IPS-18a (cell line): ENCODE measurements around the gene C16orf92.
A peak's percentile ranks its signal among the peaks of the same experiment; 100 is the strongest.

Source experiments
- H3K27ac ChIP-seq: one replicate; pipeline ENCODE4 v1.5.1; 2013; ENCODE audit warnings: low read length
- H3K27me3 ChIP-seq: one replicate; pipeline ENCODE4 v1.6.1; 2013; ENCODE audit warnings: mild to moderate bottlenecking, low read length; ENCODE audit not compliant: control insufficient read depth, insufficient read depth
- H3K36me3 ChIP-seq: one replicate; pipeline ENCODE4 v1.6.1; 2013; ENCODE audit warnings: low read depth, low read length; ENCODE audit not compliant: control insufficient read depth
- H3K4me1 ChIP-seq: one replicate; pipeline ENCODE4 v1.6.1; 2013; ENCODE audit warnings: low read depth, low read length; ENCODE audit not compliant: control insufficient read depth
- H3K4me3 ChIP-seq: one replicate; pipeline ENCODE4 v1.5.1; 2013; ENCODE audit warnings: low read length
- H3K9ac ChIP-seq: one replicate; pipeline ENCODE4 v1.6.1; 2013; ENCODE audit warnings: mild to moderate bottlenecking, low read length, moderate library complexity
- H3K9me3 ChIP-seq: one replicate; pipeline ENCODE4 v1.6.1; 2013; ENCODE audit warnings: low read depth, low read length; ENCODE audit not compliant: control insufficient read depth

The C16orf92 gene

DNA sequence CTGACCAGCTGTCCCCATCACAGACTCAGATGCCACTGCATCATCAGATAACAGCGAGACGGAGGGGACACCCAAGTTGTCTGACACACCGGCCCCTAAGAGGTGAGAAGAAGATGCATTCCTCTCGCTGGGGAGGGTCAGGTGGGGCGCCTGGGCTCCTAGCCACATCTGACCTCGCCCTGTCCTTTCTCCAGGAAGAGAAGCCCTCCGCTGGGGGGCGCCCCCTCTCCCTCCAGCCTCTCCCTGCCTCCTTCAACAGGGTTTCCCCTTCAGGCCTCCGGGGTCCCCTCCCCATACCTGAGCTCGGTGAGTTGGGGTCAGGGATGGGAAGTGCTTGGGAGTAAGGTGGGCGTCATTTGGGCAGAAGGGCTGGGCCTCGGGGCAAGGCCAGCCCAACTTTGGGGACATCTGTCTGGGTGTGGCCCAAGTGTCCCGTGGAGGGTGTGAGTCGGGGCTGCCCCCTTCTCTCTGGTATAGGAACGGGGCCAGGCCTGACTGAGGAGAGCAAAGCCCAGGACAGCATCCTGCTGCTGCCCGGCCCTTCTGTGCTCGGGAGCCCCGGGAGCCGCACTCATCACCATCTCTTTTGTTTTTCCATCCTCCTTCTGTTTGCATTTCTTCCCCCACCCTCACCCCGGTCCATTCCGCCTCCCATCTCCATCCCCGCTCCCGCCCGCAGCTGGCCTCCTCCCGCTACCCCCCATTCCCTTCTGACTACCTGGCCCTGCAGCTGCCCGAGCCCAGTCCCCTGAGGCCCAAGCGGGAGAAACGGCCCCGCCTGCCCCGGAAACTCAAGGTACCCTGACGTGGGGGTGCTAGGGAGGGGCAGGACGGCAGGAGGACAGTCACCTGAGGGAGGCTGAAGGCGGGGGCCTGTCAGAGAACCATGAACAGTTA is 22.0 kb upstream of the C16orf92 start:
- H3K27ac ChIP-seq, result no peak overlapping the region
- H3K4me1 ChIP-seq, result peaks cover 4% of the 10 kb centered on the region
- no peaks in the 10 kb centered on the region for H3K27me3 ChIP-seq
- H3K9ac ChIP-seq, result no peak overlapping the region
- H3K36me3 ChIP-seq, result peaks cover 5% of the 10 kb centered on the region
- no peaks in the 10 kb centered on the region for H3K9me3 ChIP-seq
- peak overlapping the region; percentile 8 for H3K4me3 ChIP-seq

DNA sequence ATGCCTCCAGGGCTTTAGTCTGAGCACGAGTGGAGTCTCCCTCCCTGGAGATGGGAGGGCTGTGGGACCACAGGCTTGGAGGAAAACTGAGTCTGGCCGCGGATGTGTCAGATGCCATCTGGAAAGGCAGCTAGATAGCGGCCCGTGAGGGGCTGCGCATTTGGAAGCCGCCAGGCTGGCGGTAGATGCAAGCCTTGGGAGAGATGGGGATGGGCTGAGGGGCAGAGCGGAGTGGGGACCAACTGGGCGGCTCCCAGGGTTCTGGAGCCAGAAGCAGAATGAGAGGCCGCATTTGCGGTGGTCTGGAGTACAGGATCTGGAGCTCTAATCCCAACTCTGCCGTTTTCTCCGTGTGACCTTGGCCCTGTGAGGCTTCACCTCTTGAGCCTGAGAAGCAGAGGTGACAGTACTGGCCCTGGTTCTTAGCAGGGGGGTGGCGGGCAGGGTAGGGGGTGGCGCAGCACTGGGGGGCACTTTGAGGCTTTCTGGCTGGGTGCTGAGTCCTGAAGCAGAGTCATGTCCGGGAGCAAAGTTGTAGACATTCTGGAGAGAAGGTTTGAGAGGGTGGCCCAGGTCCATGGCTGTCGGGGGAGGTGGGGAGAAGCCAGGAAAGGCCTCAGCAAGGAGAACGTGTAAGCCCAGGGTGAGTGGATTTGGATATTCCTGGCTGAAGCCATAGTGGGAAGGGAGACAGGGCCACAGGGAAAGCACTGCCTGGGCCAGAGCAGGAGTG is 20.2 kb upstream of the C16orf92 start:
- Histone ChIP-seq H3K36me3 (peaks cover 5% of the 10 kb centered on the region), H3K9me3 (no peaks in the 10 kb centered on the region), H3K9ac (no peak overlapping the region), H3K4me3 (no peak overlapping the region), H3K4me1 (peaks cover 4% of the 10 kb centered on the region), H3K27ac (no peak overlapping the region), H3K27me3 (no peaks in the 10 kb centered on the region)

DNA sequence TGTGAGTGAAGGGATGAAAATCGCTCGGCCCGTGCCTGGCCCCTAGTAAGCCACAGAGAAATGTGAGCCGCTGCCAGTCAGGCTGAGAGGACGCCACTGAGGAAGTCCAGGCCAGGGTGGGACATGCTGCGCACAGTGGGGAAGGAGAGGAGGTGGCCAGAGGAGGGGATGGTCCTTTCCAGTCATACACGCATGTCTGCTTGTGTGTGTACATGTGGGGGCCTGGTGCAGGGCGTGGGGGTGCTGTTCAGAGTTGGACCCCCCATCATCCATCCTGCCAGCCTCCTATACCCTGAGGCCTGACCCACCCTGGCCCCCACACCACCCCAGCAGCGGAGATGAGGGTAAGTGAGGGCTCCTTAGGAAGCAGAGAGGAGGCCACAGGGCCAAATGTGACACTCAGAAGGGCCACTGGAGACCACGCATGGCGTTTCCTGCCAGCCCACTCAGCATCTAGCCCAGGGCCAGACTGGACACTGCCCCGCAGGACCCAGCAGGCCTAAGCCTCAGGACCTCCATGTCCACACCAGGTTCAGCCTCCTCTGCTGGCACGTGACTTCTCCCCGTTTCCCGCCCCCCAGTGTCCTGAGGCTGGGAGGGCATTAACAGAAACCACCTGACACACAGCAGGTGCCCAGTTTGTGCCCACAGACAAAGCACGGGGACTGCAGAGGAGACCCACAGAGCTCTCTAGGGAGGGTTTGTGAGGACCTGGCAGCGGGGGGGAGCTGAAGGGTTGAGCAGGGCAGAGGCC is 19.2 kb upstream of the C16orf92 start:
- H3K4me3 ChIP-seq, result no peak overlapping the region
- H3K36me3 ChIP-seq, result no peaks in the 10 kb centered on the region
- H3K9me3 ChIP-seq, result no peaks in the 10 kb centered on the region
- H3K4me1 ChIP-seq, result peaks cover 4% of the 10 kb centered on the region
- H3K27ac ChIP-seq, result no peak overlapping the region
- H3K27me3 ChIP-seq, result no peaks in the 10 kb centered on the region
- no peak overlapping the region for H3K9ac ChIP-seq

DNA sequence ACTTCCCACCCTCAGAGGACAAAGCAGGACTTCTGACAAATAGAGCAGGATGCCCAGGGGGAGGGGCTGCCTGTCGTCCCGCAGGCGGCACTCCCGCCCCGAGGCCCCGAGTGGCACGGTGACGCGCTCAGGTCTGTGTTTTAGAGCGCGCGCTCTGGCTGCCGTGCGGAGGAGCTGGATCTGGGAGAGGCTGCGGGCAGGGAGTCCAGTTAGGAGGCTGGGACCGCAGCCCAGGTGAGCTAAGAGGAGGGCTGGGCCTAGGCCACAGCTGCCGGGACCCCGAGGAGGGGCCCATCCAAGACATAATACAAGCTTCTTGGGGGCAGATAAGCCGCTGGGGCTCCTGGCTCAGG is 18.6 kb upstream of the C16orf92 start:
- Histone ChIP-seq H3K4me1 (peaks cover 8% of the 10 kb centered on the region), H3K4me3 (no peak overlapping the region), H3K9me3 (no peaks in the 10 kb centered on the region), H3K9ac (no peak overlapping the region), H3K27me3 (peaks cover 2% of the 10 kb centered on the region), H3K36me3 (no peaks in the 10 kb centered on the region), H3K27ac (no peak overlapping the region)

DNA sequence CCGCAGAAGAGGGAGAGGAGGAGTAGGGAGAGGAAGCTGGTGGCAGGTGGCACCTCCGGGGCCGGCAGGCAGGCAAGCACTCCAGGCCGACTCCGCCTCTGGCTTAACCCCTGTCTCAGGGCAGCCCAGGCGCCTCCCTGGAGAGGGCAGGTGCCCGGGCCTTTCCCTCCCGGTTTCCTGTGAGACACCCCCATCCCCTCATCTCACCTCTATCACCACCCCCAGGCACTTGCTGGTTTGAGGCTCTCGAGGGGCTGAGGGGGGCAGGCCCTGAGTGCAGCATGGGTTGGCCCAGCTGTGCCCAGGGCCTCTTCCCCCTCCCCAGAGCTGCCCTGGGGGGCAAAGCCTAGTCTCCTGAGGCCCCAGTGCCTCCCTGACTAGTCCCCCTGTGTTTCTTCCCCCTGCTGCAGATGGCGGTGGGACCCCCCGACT is 18.2 kb upstream of the C16orf92 start:
- no peak overlapping the region for H3K4me3 ChIP-seq
- H3K9ac ChIP-seq, result no peak overlapping the region
- H3K27me3 ChIP-seq, result peaks cover 7% of the 10 kb centered on the region
- H3K27ac ChIP-seq, result no peak overlapping the region
- H3K9me3 ChIP-seq, result no peaks in the 10 kb centered on the region
- peaks cover 8% of the 10 kb centered on the region for H3K4me1 ChIP-seq
- no peaks in the 10 kb centered on the region for H3K36me3 ChIP-seq

DNA sequence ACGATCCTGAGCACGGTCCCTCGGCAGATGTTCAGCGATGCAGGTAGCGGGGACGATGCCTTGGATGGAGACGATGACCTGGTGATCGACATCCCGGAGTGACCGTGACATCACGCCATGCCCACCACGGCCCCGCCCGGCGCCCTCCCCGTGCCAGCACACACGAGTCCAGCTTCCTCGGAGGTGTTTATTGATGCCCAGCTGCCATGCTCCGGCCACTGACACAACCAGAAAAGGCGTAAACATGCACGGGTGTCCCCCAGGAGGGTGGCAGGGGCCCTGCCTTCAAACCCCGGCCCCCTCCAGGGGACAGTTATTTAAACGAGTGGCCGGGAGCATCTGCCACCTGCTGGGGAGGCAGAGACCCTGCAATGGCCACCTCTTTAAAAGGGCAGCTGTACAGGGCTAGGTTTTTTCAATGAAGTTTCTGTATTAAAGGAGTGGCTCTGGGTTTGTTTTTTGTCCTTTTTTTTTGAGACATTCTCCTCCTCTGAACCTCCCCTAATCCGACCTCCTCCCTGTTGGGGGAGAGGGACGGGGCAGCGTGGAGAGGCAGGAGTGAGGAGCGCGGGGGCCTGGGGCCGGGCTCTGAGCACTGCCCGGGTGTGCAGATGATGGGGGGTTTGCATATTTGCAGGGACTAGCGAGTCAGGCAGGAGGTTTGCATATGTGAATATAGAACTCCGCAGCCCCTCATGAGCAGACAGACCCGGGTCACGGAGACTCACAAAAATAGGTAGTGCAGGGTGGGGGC is 17.5 kb upstream of the C16orf92 start:
- H3K27me3 ChIP-seq, result peaks cover 13% of the 10 kb centered on the region
- H3K9me3 ChIP-seq, result no peaks in the 10 kb centered on the region
- no peak overlapping the region for H3K27ac ChIP-seq
- H3K4me1 ChIP-seq, result peaks cover 5% of the 10 kb centered on the region
- no peaks in the 10 kb centered on the region for H3K36me3 ChIP-seq
- H3K4me3 ChIP-seq, result no peak overlapping the region
- H3K9ac ChIP-seq, result no peak overlapping the region

DNA sequence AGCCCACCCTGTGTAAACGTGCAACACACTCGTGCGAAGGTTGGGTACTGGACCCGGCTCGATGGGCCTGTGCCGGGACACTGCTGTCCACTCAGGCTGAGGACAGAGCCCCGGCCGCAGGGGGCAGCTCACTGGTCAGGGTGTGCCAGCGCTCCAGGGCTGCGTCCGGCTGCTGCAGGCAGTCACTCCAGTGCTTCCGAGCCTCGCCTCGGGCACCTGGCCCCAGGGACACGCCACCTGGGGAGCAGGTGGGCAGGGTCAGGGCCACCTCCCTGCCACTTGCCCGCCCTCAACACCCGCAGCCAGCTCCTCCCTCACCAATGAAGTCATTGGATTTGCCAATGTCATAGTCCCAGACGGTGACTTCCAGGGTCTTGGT is 16.9 kb upstream of the C16orf92 start:
- Histone ChIP-seq H3K36me3 (no peaks in the 10 kb centered on the region), H3K4me3 (no peak overlapping the region), H3K9me3 (no peaks in the 10 kb centered on the region), H3K9ac (no peak overlapping the region), H3K27ac (no peak overlapping the region), H3K4me1 (peaks cover 4% of the 10 kb centered on the region), H3K27me3 (peaks cover 15% of the 10 kb centered on the region)

DNA sequence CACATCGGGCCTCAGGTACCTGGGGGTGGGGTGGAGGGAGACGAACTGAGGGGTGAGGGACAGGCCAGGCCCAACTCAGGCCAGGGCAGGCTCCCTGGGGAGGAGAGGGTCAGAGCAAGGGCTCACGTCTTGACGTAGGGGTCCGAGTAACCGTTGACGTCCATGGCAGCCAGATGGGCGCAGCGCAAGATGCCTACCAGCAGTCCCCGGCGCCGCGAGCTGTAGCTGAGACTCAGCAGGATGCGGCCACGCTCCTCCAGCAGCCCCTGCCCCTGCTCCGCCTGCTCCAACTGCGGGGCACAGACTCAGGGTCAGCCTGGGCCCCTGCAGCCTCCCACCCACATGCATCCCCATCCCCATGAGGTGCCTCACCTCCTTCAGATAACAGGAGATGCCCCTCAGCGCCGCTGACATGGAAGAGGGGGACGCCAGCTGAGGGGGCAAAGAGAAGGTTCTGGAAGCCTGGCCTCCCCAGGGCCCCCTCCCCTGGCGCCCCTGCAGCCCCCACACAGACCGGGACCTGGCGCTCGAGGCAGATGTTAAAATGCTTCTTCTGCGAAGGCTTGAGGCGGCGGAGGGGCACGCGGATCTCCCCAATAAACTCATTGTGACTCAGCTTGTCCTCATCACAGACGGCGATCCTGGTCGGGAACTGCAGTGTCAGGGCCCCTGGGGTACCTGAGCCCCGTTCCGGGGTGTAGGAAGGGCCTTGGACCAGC is 16.2 kb upstream of the C16orf92 start:
- Histone ChIP-seq H3K9me3 (no peaks in the 10 kb centered on the region), H3K4me1 (peaks cover 4% of the 10 kb centered on the region), H3K36me3 (no peaks in the 10 kb centered on the region), H3K27me3 (peaks cover 19% of the 10 kb centered on the region), H3K4me3 (no peak overlapping the region), H3K9ac (no peak overlapping the region), H3K27ac (no peak overlapping the region)

DNA sequence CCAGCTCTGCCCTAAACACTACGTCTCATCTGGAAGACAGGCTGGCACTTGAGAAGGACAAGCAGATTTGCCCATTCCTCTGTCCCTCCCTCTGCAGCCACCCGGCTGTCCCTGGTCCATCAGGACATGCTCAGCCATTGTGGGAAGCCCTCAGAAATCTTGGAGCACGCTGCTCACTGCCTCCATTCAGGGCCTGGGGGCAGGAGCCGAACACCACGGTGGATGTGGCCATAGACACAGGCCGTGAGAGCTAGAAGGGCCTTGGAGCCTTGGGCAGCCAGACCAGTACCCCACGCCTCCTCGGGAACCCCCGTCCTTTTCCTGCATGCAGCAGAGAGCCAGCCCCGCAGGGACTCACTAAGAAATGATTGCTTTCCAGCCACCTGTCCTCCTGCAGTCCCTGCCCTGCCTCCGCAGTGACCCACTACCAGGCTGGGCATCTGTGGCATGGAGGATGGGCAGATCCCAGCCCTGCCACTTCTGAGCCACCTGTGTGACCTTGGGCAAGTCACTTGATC is 15.6 kb upstream of the C16orf92 start:
- peaks cover 25% of the 10 kb centered on the region for H3K27me3 ChIP-seq
- no peak overlapping the region for H3K9ac ChIP-seq

DNA sequence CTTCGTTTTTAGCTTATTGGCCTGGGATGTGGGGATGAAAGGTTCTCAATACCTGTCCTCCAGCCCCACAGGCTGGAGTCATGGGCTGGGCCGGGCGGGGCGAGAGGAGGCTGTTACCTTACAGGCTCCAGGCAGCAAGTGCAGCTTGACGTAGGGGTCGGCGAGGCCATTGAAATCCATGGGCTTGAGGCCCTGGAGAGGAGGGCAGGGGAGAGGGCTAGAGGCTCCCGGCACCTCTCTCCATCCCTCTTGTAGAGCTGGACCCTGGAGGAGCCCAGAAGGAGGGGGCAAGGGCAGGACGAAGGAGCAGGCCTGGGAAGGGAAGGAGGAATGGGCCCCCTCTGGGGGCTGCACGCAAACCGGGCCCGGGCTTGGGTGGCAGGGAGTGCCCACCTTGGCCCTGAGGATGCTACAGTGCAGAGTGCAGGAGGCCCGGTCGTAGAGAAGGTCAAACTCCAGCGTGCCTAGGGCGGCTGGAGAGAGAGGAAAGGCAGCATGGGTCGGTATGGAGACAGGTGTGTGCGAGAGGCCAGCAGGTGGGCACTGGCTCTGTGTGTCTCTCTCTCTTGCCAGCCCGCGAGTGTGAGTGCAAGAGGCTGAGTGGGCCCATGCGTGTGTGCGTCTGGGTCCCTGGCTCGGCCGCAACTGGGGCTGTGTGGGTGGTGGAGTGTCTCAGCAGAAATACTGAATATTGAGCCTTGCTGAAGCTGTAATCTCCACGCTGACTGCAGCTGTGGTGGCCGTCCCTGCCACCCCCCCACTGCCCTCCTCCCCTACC is 13.7 kb upstream of the C16orf92 start:
- no peak overlapping the region for H3K4me3 ChIP-seq
- peaks cover 25% of the 10 kb centered on the region for H3K27me3 ChIP-seq
- H3K36me3 ChIP-seq, result no peaks in the 10 kb centered on the region
- H3K4me1 ChIP-seq, result peaks cover 4% of the 10 kb centered on the region
- no peaks in the 10 kb centered on the region for H3K9me3 ChIP-seq
- no peak overlapping the region for H3K9ac ChIP-seq
- H3K27ac ChIP-seq, result no peak overlapping the region

More for the DNA sequence above, 15.6 kb upstream of the C16orf92 start:
- Histone ChIP-seq H3K27ac (no peak overlapping the region), H3K4me1 (peaks cover 4% of the 10 kb centered on the region), H3K36me3 (no peaks in the 10 kb centered on the region), H3K9me3 (no peaks in the 10 kb centered on the region), H3K4me3 (no peak overlapping the region)
